SK-N-SH (cell line): ENCODE results near the gene ATP4A. TPM values are rescaled to one million over a fixed set of nuclear protein-coding genes. Genes with fewer than 3 reads are reported as not detected.

Source experiments
- CTCF ChIA-PET: fragments of 300-600, 350-600 bp; formaldehyde crosslinking; extraction: SDS; loops from one replicate; lab custom pipeline; 2021; lab: Yijun Ruan, JAX
- POLR2A ChIA-PET: fragments of 350-600 bp; sonication (Branson Sonifier 250); formaldehyde crosslinking; extraction: SDS; loops from one replicate; lab custom pipeline; 2020; ENCODE audit warnings: antibody characterized with exemption, inconsistent platforms; lab: Yijun Ruan, JAX
- DNase-seq: peaks from one replicate; pipeline ENCODE4 v3.0.0; 2012
- H2AFZ ChIP-seq: fragments of 200-600 bp; sonication (generic); 2 replicates; pipeline ENCODE4 v1.8.1; 2016; ENCODE audit warnings: antibody characterized with exemption, mild to moderate bottlenecking, low read depth
- H3F3A ChIP-seq: fragments of 200-600 bp; sonication (generic); replicated peaks from 2 replicates; pipeline ENCODE3; 2016; ENCODE audit warnings: antibody characterized with exemption, mild to moderate bottlenecking; ENCODE audit not compliant: insufficient read depth
- H3K27ac ChIP-seq, 2 experiments: fragments of 200-500 bp in 1 of 2; fragments of 200-600 bp in 1 of 2; sonication (Bioruptor generic) in 1 of 2; sonication (generic), shearing (Covaris generic) in 1 of 2; 2 replicates each; pipeline versions ENCODE4 v1.5.1 to v1.6.1; 2014 to 2016; ENCODE audit warnings: low read depth in 2 of 2, inconsistent platforms in 1 of 2, low read length in 1 of 2, mild to moderate bottlenecking in 1 of 2, mixed read lengths in 1 of 2
- H3K27me3 ChIP-seq: fragments of 200-600 bp; sonication (generic), shearing (Covaris generic); 2 replicates; pipeline ENCODE4 v1.6.1; 2016; ENCODE audit warnings: mixed run types; ENCODE audit not compliant: insufficient read depth
- H3K36me3 ChIP-seq, 2 experiments: fragments of 200-500 bp in 1 of 2; fragments of 200-600 bp in 1 of 2; sonication (Bioruptor generic) in 1 of 2; sonication (generic) in 1 of 2; replicated peaks in 1 of 2; 2 replicates each; pipeline versions ENCODE3 to v1.5.1; 2014 to 2016; ENCODE audit warnings: low read length in 1 of 2, mild to moderate bottlenecking in 1 of 2; ENCODE audit not compliant: insufficient read depth in 2 of 2, control insufficient read depth in 1 of 2
- H3K4me1 ChIP-seq, 2 experiments: fragments of 200-500 bp in 1 of 2; fragments of 200-600 bp in 1 of 2; sonication (Bioruptor generic) in 1 of 2; sonication (generic), shearing (Covaris generic) in 1 of 2; 2 replicates each; pipeline versions ENCODE4 v1.5.1 to v1.6.1; 2014 to 2016; ENCODE audit warnings: low read depth in 1 of 2, low read length in 1 of 2, mixed run types in 1 of 2; ENCODE audit not compliant: insufficient read depth in 2 of 2, control insufficient read depth in 1 of 2
- H3K4me2 ChIP-seq: fragments of 200-600 bp; sonication (generic), shearing (Covaris generic); 2 replicates; pipeline ENCODE4 v1.6.1; 2017; ENCODE audit warnings: mixed run types
- H3K4me3 ChIP-seq, 2 experiments: fragments of 200-500 bp in 1 of 2; fragments of 200-600 bp in 1 of 2; sonication (Bioruptor generic) in 1 of 2; sonication (generic), shearing (Covaris generic) in 1 of 2; 2 replicates each; pipeline versions ENCODE4 v1.5.1 to v1.8.1; 2014 to 2016; ENCODE audit warnings: low read depth in 2 of 2, inconsistent platforms in 1 of 2, low read length in 1 of 2, mild to moderate bottlenecking in 1 of 2, mixed read lengths in 1 of 2, moderate library complexity in 1 of 2
- H3K79me2 ChIP-seq: fragments of 200-600 bp; sonication (generic); 2 replicates; pipeline ENCODE4 v1.8.1; 2017; ENCODE audit warnings: mild to moderate bottlenecking; ENCODE audit not compliant: insufficient read depth
- H3K9ac ChIP-seq: fragments of 200-600 bp; sonication (generic); 2 replicates; pipeline ENCODE4 v1.6.1; 2017; ENCODE audit warnings: mixed run types
- H3K9me2 ChIP-seq: fragments of 200-600 bp; sonication (generic); 2 replicates; pipeline ENCODE4 v1.6.1; 2017; ENCODE audit warnings: mixed run types
- H3K9me3 ChIP-seq: fragments of 200-600 bp; sonication (generic); 2 replicates; pipeline ENCODE4 v1.6.1; 2017; ENCODE audit warnings: mixed run types, mild to moderate bottlenecking, moderate library complexity
- H4K20me1 ChIP-seq: fragments of 200-600 bp; sonication (generic); 2 replicates; pipeline ENCODE4 v1.6.1; 2017; ENCODE audit warnings: mild to moderate bottlenecking, mixed run types; ENCODE audit not compliant: insufficient read depth
- CHD2 ChIP-seq: fragments of 150-350 bp; IDR thresholded peaks from 2 replicates; pipeline ENCODE4 v1.6.1; 2018; ENCODE audit warnings: low read length; ENCODE audit not compliant: partially characterized antibody
- EP300 ChIP-seq, 2 experiments: IDR thresholded peaks; 2 replicates each; pipeline versions ENCODE4 v1.4.0 to v1.6.1; 2012; ENCODE audit warnings: borderline replicate concordance in 1 of 2, low read depth in 1 of 2, low read length in 1 of 2
- FOSL2 ChIP-seq: IDR thresholded peaks from 2 replicates; pipeline ENCODE4 v1.4.0; 2012; ENCODE audit warnings: low read depth, mild to moderate bottlenecking, moderate library complexity, borderline replicate concordance
- GABPA ChIP-seq: IDR thresholded peaks from 2 replicates; pipeline ENCODE4 v1.4.0; 2012; ENCODE audit warnings: low read depth, mild to moderate bottlenecking
- IRF3 ChIP-seq: fragments of 150-350 bp; IDR thresholded peaks from 2 replicates; pipeline ENCODE4 v1.6.1; 2016; ENCODE audit warnings: mild to moderate bottlenecking, low read depth, low read length
- JUND ChIP-seq: IDR thresholded peaks from 2 replicates; pipeline ENCODE4 v1.4.0; 2012
- NRF1 ChIP-seq: IDR thresholded peaks from 2 replicates; pipeline ENCODE4 v1.6.1; 2012; ENCODE audit warnings: low read depth, mild to moderate bottlenecking, low read length
- POLR2AphosphoS5 ChIP-seq: IDR thresholded peaks from 2 replicates; pipeline ENCODE4 v1.6.1; 2012; ENCODE audit warnings: low read depth, low read length
- RAD21 ChIP-seq: IDR thresholded peaks from 2 replicates; pipeline ENCODE4 v1.6.1; 2012; ENCODE audit warnings: mild to moderate bottlenecking, low read length
- RCOR1 ChIP-seq: fragments of 150-350 bp; IDR thresholded peaks from 2 replicates; pipeline ENCODE4 v1.6.1; 2017; ENCODE audit warnings: antibody characterized with exemption, low read length
- REST ChIP-seq: IDR thresholded peaks from 2 replicates; pipeline ENCODE4 v1.6.1; 2012; ENCODE audit warnings: mild to moderate bottlenecking, low read depth, low read length, moderate library complexity
- RFX5 ChIP-seq: IDR thresholded peaks from 2 replicates; pipeline ENCODE4 v1.6.1; 2012; ENCODE audit warnings: mild to moderate bottlenecking, improper control_type of control experiment, low read length
- TAF1 ChIP-seq: IDR thresholded peaks from 2 replicates; pipeline ENCODE4 v1.6.1; 2012; ENCODE audit warnings: low read depth, mild to moderate bottlenecking, low read length, moderate library complexity, borderline replicate concordance
- TEAD4 ChIP-seq: IDR thresholded peaks from 2 replicates; pipeline ENCODE4 v1.4.0; 2012; ENCODE audit warnings: mild to moderate bottlenecking, borderline replicate concordance; ENCODE audit not compliant: insufficient read depth
- USF1 ChIP-seq: IDR thresholded peaks from 2 replicates; pipeline ENCODE4 v1.4.0; 2012; ENCODE audit warnings: low read depth, borderline replicate concordance
- WGBS: methylation state at CpG from one replicate; pipeline ENCODE4 v1.1.6; 2017; ENCODE audit warnings: low lambda C conversion rate; 5-methylcytosine and 5-hydroxymethylcytosine counted together
- polyA plus RNA-seq, 3 experiments: library from polyadenylated mRNA; depleted of rRNA; stranded (reverse); fragments of >200 nt; gene quantifications; 2 replicates each; pipeline ENCODE4 v1.2.3, GENCODE V29; 2012

Gene ATP4A
- polyA plus RNA-seq, 1 of the 3 experiments (the other 2 are of a cell fraction): not detected

GRCh38 chr19:35612559-35613321, 49.3 kb upstream of the ATP4A start, which contains the start of gene HAUS5 (continued):
- TF ChIP-seq EP300 (IDR thresholded peaks at IDR 0.05; ENCODE audit: borderline replicate concordance in 1 of 2, low read depth in 1 of 2, low read length in 1 of 2) (no peak), NRF1 (no peak), TAF1 (peak; percentile 61; the same call in 1 of the 2 replicates), CHD2 (peak; percentile 78), REST (peak; percentile 1; the same call in 1 of the 2 replicates), POLR2AphosphoS5 (peak; percentile 79), TEAD4 (no peak)

- Histone ChIP-seq H3K36me3 (peaks cover 0 to 2% of the 10 kb centered on the region in 2 experiments), H3K9me2 (no peaks in the 10 kb centered on the region), H3K9me3 (0 out of 2 replicates have a peak, but pooled peaks cover 4% of the 10 kb centered on the region), H3K4me2 (peak overlapping the region; percentile 92), H3K79me2 (peaks cover 3% of the 10 kb centered on the region; the same call in 1 of the 2 replicates), H2AFZ (peak overlapping the region; percentile 89), H3K4me1 (peaks cover 0 to 10% of the 10 kb centered on the region in 2 experiments; a peak in 1 of 4 replicates), H3K27ac (no peak overlapping the region), H3F3A (no peaks in the 10 kb centered on the region), H4K20me1 (no peaks in the 10 kb centered on the region), H3K4me3 (peak overlapping the region; percentile 75 to 88), H3K9ac (no peak overlapping the region), H3K27me3 (no peaks in the 10 kb centered on the region)
- no peak for TF ChIP-seq RCOR1
- TF ChIP-seq REST: no peak
- TF ChIP-seq FOSL2: no peak
- TF ChIP-seq USF1: no peak
- no peak for TF ChIP-seq GABPA
- TF ChIP-seq TEAD4: no peak
- no peak for TF ChIP-seq POLR2AphosphoS5
- TF ChIP-seq JUND: no peak
- TF ChIP-seq RFX5: no peak
- no peak for TF ChIP-seq RAD21
- no peak for TF ChIP-seq IRF3
- POLR2A ChIA-PET: interaction anchor here (1.0 kb wide), 1 partner anchor 32 kb away, joined by 3 read pairs; no protein-coding TSS in a partner anchor
- DNase-seq: no peak
- CTCF ChIA-PET: interaction anchor here (1.1 to 4.1 kb wide), 3 partner anchors 20 to 259 kb away, joined by 3 to 13 read pairs (median 3); no protein-coding TSS in a partner anchor
- WGBS: 18% methylated on average over 9 of the region's 9 CpGs
Measured at GRCh38 chr19:35612224-35612558, 48.7 kb upstream of the ATP4A start.
